OCI-M2 (cell line): ENCODE data around the gene MYT1.

Experiments used
- DNase-seq: peaks from one replicate; lab custom pipeline; 2025; ENCODE audit not compliant: unreplicated experiment; lab: John Stamatoyannopoulos, UW

The MYT1 gene

GRCh38 chr20:64212755-64213154 is 48.5 kb downstream of the MYT1 start:
- DNase-seq = no peak

GRCh38 chr20:64214113-64214512 is 49.9 kb downstream of the MYT1 start:
- DNase-seq = no peak

- DNase-seq = no peak
These were observed 50.7 kb downstream of the MYT1 start for GRCh38 chr20:64214952-64215351.

GRCh38 chr20:64216036-64216435 is 51.8 kb downstream of the MYT1 start:
- DNase-seq = no peak

- no peak for DNase-seq
These were observed 52.7 kb downstream of the MYT1 start for GRCh38 chr20:64216910-64217309.

- DNase-seq = no peak
These were observed 53.4 kb downstream of the MYT1 start for GRCh38 chr20:64217539-64218221.

- no peak for DNase-seq
These were observed 55.0 kb downstream of the MYT1 start for GRCh38 chr20:64219202-64219601.

- no peak for DNase-seq
These were observed 55.5 kb downstream of the MYT1 start for GRCh38 chr20:64219730-64220129.

GRCh38 chr20:64220420-64220819 is 56.2 kb downstream of the MYT1 start:
- no peak for DNase-seq

- DNase-seq = no peak
These were observed 56.8 kb downstream of the MYT1 start for GRCh38 chr20:64220891-64221527.

- no peak for DNase-seq
These were observed 58.1 kb downstream of the MYT1 start for GRCh38 chr20:64222291-64222735.

GRCh38 chr20:64222851-64223525 is 58.7 kb downstream of the MYT1 start:
- no peak for DNase-seq

GRCh38 chr20:64223526-64224067 is 59.3 kb downstream of the MYT1 start:
- DNase-seq = no peak

- no peak for DNase-seq
These were observed 60.3 kb downstream of the MYT1 start for GRCh38 chr20:64224351-64225170.

- DNase-seq = no peak
These were observed 60.9 kb downstream of the MYT1 start for GRCh38 chr20:64225171-64225595.

- no peak for DNase-seq
These were observed 61.8 kb downstream of the MYT1 start for GRCh38 chr20:64225828-64226598.

GRCh38 chr20:64226686-64227580 is 62.7 kb downstream of the MYT1 start:
- DNase-seq = no peak

- DNase-seq = no peak
These were observed 63.9 kb downstream of the MYT1 start for GRCh38 chr20:64228086-64228653.
